Right lobe of liver (tissue), 4 donors: Measurements from ENCODE around the gene C12orf60.

Experiments used
- POLR2A ChIP-seq: fragments of 450-650 bp; IDR thresholded peaks from one replicate; pipeline ENCODE4 v1.6.1; 2017; ENCODE audit warnings: antibody characterized with exemption, mild to moderate bottlenecking
- TF ChIP-seq, protein P1 (sequence below), 4 donors: fragments of 200-600 bp in 3 of 4; fragments of 450-650 bp in 1 of 4; IDR thresholded peaks; one replicate each; pipeline versions ENCODE4 v1.5.1 to v1.8.0; 2016 to 2022; ENCODE audit warnings: antibody characterized with exemption in 4 of 4, mild to moderate bottlenecking in 2 of 4
- donor health status: DM: no; HTN: no; CAD: no.
- donor health status: DM: no; HTN: no; CAD: no.
- donor health status: DM: no; HTN: yes; CAD: no.

DNA sequence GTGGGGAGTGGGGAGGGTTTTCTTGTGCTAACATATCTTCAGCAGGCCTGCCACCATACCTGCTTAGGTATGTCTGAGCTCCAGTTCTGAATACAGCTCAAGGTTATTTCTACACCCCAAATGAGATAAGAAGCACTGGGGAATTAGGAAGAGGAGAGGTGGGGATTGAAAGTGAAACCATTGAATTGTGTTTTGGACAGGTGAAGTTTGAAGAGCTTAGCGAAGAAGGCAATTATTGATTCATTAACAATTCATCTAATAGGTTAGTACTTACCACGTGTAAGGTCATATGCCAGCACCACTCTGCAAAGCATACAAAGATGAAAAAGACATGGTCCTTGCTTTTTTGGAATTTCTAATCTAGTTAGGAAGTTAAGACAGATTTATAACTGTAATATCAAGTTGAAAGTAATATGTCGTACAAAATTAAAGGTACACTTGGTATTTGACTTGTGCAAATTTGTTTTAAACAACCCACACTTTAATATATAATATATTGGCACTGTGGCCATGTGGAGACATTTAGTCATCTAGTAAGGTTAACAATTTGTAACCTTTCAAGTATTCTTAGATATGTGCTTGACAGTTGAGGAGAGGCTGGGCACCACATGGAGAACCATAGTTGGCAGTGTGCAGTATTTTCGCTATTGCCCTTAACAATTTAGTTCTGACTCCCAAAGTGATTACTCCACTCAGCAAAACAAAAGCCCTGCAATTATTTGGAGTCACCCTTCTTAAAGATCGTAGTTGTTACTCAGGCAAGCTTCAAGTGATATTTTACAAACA, 6.9 kb downstream of the C12orf60 start:
- TF ChIP-seq POLR2A: no peak
- TF ChIP-seq, protein P1, sequence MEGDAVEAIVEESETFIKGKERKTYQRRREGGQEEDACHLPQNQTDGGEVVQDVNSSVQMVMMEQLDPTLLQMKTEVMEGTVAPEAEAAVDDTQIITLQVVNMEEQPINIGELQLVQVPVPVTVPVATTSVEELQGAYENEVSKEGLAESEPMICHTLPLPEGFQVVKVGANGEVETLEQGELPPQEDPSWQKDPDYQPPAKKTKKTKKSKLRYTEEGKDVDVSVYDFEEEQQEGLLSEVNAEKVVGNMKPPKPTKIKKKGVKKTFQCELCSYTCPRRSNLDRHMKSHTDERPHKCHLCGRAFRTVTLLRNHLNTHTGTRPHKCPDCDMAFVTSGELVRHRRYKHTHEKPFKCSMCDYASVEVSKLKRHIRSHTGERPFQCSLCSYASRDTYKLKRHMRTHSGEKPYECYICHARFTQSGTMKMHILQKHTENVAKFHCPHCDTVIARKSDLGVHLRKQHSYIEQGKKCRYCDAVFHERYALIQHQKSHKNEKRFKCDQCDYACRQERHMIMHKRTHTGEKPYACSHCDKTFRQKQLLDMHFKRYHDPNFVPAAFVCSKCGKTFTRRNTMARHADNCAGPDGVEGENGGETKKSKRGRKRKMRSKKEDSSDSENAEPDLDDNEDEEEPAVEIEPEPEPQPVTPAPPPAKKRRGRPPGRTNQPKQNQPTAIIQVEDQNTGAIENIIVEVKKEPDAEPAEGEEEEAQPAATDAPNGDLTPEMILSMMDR (IDR thresholded peaks at IDR 0.05): no peak
